Thyroid gland (tissue), 4 donors: Measurements from ENCODE around the gene FEN1. TPM values are rescaled to one million over a fixed set of nuclear protein-coding genes. Genes with fewer than 3 reads are reported as not detected.

Source experiments
- DNase-seq, 2 donors: peaks; one replicate each; pipeline ENCODE4 v3.0.0-alpha.2; 2019
- H3K27ac ChIP-seq, 3 donors: fragments of 200-600 bp; sonication (generic); 1 replicate in 2 of 3; 2 replicates in 1 of 3; pipeline ENCODE4 v1.5.1; 2016 to 2019; ENCODE audit warnings: mild to moderate bottlenecking in 1 of 3, moderate library complexity in 1 of 3
- H3K27me3 ChIP-seq: fragments of 200-600 bp; sonication (generic); one replicate; pipeline ENCODE4 v1.5.1; 2019
- H3K36me3 ChIP-seq, 2 donors: fragments of 200-600 bp; sonication (generic); one replicate each; pipeline ENCODE4 v1.5.1; 2016 to 2019
- H3K4me1 ChIP-seq, 2 donors: fragments of 200-600 bp; sonication (generic); one replicate each; pipeline ENCODE4 v1.5.1; 2017 to 2019
- H3K4me3 ChIP-seq, 3 donors: fragments of 200-600 bp; sonication (generic); replicated peaks in 1 of 3; 1 replicate in 2 of 3; 2 replicates in 1 of 3; pipeline ENCODE4 v1.5.1; 2016; ENCODE audit warnings: mild to moderate bottlenecking in 1 of 3
- H3K9me3 ChIP-seq: fragments of 200-600 bp; sonication (generic); one replicate; pipeline ENCODE4 v1.5.1; 2017
- POLR2A ChIP-seq, 2 donors: fragments of 450-650 bp; IDR thresholded peaks; one replicate each; pipeline ENCODE4 v1.6.1; 2017; ENCODE audit warnings: antibody characterized with exemption in 2 of 2, mild to moderate bottlenecking in 2 of 2, moderate library complexity in 1 of 2
- WGBS, 2 donors: methylation state at CpG; one replicate each; pipeline ENCODE4 v1.1.5; 2017; 5-methylcytosine and 5-hydroxymethylcytosine counted together
- intact Hi-C: fragments of 100-400 bp; cut with DNase I; formaldehyde crosslinking; loops from one replicate; pipeline ENCODE4 v1.15.1; 2023
- total RNA-seq, 4 donors: library from RNA; depleted of rRNA; stranded (reverse); fragments of >200 nt; gene quantifications; one replicate each; pipeline ENCODE4 v1.2.3, GENCODE V29; 2016
- TF ChIP-seq, protein P1 (sequence below), 6 experiments: fragments of 200-600 bp in 3 of 6; fragments of 450-650 bp in 3 of 6; sonication (generic) in 3 of 6; IDR thresholded peaks; one replicate each; pipeline ENCODE4 v1.5.1; 2016 to 2019; ENCODE audit warnings: antibody characterized with exemption in 6 of 6, mild to moderate bottlenecking in 2 of 6, inconsistent platforms in 1 of 6, moderate library complexity in 1 of 6

Gene FEN1
- total RNA-seq, 4 donors from 2014 or later, result 4.1 to 6.3 (median 5.2) TPM

DNA sequence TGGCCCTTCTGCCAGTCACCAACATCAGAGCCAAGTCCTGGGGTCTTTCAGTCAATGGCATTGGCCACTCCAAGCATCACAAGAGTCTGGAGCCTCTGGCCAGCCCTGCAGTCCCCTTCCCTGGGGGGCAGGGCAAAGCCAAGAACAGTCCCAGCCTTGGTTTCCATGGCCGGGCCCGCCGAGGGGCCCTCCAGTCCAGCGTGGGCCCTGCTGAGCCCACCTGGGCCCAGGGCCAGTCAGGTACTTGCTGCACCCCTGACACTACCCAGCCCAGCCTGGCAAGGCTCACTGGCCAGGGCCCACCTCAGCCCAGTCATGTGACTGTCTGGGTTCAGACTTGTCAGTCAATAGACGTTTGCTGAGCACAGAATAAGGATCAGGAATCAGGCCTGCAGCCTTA lies 11.1 kb upstream of the FEN1 start:
- no peak overlapping the region for H3K27ac ChIP-seq
- no peaks in the 10 kb centered on the region for H3K9me3 ChIP-seq
- H3K4me1 ChIP-seq, result peaks cover 7 to 9% of the 10 kb centered on the region in 2 donors
- H3K4me3 ChIP-seq, result no peak overlapping the region
- H3K36me3 ChIP-seq, result peaks cover 1 to 7% of the 10 kb centered on the region in 2 donors
- no peaks in the 10 kb centered on the region for H3K27me3 ChIP-seq
- WGBS, 2 donors, result 70 to 75% methylated on average over 1 to 2 of the region's 5 CpGs
- intact Hi-C loops, result no loop called here
- TF ChIP-seq POLR2A (IDR thresholded peaks at IDR 0.05), result no peak
- TF ChIP-seq, protein P1, sequence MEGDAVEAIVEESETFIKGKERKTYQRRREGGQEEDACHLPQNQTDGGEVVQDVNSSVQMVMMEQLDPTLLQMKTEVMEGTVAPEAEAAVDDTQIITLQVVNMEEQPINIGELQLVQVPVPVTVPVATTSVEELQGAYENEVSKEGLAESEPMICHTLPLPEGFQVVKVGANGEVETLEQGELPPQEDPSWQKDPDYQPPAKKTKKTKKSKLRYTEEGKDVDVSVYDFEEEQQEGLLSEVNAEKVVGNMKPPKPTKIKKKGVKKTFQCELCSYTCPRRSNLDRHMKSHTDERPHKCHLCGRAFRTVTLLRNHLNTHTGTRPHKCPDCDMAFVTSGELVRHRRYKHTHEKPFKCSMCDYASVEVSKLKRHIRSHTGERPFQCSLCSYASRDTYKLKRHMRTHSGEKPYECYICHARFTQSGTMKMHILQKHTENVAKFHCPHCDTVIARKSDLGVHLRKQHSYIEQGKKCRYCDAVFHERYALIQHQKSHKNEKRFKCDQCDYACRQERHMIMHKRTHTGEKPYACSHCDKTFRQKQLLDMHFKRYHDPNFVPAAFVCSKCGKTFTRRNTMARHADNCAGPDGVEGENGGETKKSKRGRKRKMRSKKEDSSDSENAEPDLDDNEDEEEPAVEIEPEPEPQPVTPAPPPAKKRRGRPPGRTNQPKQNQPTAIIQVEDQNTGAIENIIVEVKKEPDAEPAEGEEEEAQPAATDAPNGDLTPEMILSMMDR (IDR thresholded peaks at IDR 0.05), result no peak
- DNase-seq, result no peak

DNA sequence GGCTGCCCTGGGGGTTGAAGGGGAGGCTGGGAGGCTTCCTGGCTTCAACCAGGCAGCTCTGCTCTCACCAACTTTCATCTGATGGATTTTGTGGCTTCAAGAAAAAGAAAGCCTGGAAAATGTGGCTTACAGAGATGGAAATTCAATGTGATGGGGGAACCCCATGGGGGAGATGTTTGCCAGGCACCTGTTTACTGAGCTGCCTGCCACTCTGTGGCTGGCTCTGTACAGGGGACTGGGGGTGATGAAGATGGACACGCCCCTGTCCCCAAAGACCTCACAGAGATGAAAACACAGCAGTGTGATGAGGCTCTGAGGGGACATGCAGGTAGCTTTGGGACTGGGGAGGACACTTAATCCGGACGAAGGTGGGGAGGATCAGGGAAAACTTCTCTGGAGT lies 10.4 kb upstream of the FEN1 start:
- intact Hi-C loops, result no loop called here
- H3K36me3 ChIP-seq, result peaks cover 8 to 14% of the 10 kb centered on the region in 2 donors

DNA sequence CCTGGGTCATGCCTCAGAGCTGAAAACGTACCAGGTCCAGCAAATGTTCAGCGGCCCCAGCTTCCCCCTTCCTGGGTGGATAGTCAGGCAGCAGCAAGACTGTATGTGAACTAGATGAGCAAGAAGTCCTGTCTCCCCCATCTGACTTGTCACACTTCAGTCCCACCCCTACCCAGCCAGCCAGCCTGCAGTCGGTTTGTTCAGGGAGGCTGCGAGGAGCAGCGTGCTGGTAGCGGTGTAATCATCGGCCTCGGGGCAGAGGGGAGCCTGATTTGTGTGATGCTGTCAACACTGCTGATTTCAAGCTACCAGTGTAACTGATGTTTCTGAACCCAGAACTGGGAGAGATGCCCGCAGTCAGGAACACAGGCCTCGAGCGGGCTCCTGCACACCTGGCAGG lies 9.9 kb upstream of the FEN1 start:
- no peak for DNase-seq
- no peaks in the 10 kb centered on the region for H3K9me3 ChIP-seq
- H3K36me3 ChIP-seq, result peaks cover 13 to 19% of the 10 kb centered on the region in 2 donors
- WGBS, 2 donors, result 87 to 92% methylated on average over 9 to 11 of the region's 11 CpGs
- TF ChIP-seq, protein P1 (IDR thresholded peaks at IDR 0.05), result no peak
- no peak for TF ChIP-seq POLR2A (IDR thresholded peaks at IDR 0.05)
- intact Hi-C loops, result no loop called here
- no peak overlapping the region for H3K4me3 ChIP-seq
- no peak overlapping the region for H3K27ac ChIP-seq
- H3K27me3 ChIP-seq, result no peaks in the 10 kb centered on the region
- H3K4me1 ChIP-seq, result no peaks in the 10 kb centered on the region

More for the DNA sequence above, 10.4 kb upstream of the FEN1 start:
- WGBS, 2 donors, result 92 to 97% methylated on average over 3 of the region's 3 CpGs
- no peak for TF ChIP-seq POLR2A (IDR thresholded peaks at IDR 0.05)
- no peak overlapping the region for H3K4me3 ChIP-seq
- DNase-seq, result no peak
- H3K27me3 ChIP-seq, result no peaks in the 10 kb centered on the region
- H3K4me1 ChIP-seq, result peaks cover 4 to 5% of the 10 kb centered on the region in 2 donors
- H3K9me3 ChIP-seq, result no peaks in the 10 kb centered on the region
- no peak overlapping the region for H3K27ac ChIP-seq

DNA sequence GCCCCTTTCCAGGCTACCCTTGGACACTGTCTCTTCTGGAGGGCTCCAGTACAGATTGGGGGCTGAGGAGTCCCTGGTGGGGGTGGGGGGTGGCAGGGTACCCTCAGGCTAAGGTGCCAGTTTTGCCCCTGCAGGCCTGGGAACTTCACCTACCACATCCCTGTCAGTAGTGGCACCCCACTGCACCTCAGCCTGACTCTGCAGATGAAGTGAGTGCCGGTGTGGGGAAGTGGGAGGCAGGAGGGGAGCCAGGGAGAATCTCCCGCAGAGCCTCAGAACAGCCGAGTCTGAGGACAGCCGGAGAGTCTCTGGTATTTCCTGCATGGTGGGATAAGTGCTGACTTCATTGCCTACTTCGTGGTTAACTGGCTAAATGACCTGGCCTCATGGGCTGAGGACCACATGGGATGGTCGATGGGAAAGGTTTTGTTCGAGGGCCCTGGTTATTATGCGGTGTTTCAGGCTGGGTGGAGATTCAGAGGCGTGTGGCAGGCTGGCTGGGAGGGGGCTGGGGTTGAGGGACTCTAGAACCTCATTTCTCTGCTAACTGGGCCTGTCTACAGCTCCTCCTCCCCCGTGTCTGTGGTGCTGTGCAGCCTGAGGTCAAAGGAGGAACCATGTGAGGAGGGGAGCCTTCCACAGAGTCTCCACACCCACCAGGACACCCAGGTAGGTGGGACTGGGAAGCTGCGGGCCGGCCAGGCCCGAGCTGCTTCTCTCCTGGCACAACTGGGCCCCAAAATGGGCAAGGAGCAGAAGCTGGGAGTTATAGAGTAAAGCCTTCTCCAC lies 8.8 kb upstream of the FEN1 start:
- no peak for DNase-seq
- no peak for TF ChIP-seq POLR2A (IDR thresholded peaks at IDR 0.05)
- TF ChIP-seq, protein P1 (IDR thresholded peaks at IDR 0.05), result no peak
- 74 to 75% methylated on average over 12 of the region's 13 CpGs for WGBS, 2 donors

DNA sequence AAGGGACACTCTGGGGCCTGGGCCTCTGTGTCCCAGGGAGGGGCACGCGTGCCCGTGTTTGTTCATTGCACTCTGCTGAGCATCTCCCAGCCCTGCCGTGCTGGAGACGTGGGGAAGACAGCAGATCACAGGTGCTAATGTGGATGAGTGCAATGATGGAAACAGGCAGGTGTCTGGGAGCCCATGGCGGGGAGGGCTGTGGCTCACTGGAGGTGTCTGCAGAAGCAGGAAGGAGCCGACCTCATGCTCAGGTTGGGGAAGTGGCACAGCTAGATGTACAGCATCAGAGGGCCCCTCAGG lies 8.3 kb upstream of the FEN1 start:
- WGBS, 2 donors, result 90 to 96% methylated on average over 7 of the region's 7 CpGs
- no peak overlapping the region for H3K4me3 ChIP-seq
- no peaks in the 10 kb centered on the region for H3K9me3 ChIP-seq
- H3K4me1 ChIP-seq, result no peaks in the 10 kb centered on the region
- no peaks in the 10 kb centered on the region for H3K27me3 ChIP-seq
- peaks cover 29 to 36% of the 10 kb centered on the region in 2 donors for H3K36me3 ChIP-seq
- no peak overlapping the region for H3K27ac ChIP-seq
- DNase-seq, result no peak
- TF ChIP-seq POLR2A (IDR thresholded peaks at IDR 0.05), result no peak
- TF ChIP-seq, protein P1 (IDR thresholded peaks at IDR 0.05), result no peak
- intact Hi-C loops, result no loop called here

More for the DNA sequence above, 8.8 kb upstream of the FEN1 start:
- Histone ChIP-seq H3K36me3 (peaks cover 23 to 30% of the 10 kb centered on the region in 2 donors), H3K27me3 (no peaks in the 10 kb centered on the region), H3K27ac (no peak overlapping the region), H3K4me3 (no peak overlapping the region), H3K4me1 (no peaks in the 10 kb centered on the region), H3K9me3 (no peaks in the 10 kb centered on the region)
- intact Hi-C loops, result no loop called here
